AG09309 (cell line): Measurements from ENCODE around the gene FBXO45.
"Not testable (repeated sequence)": the region's sequence is repeated elsewhere in the genome, so short reads cannot be mapped to it uniquely, and the experiment has no call there.

Experiments
- DNase-seq: peaks from one replicate; pipeline ENCODE4 v3.0.0-alpha.2; 2010; ENCODE audit warnings: low read depth
- H3K4me3 ChIP-seq: 2 replicates; pipeline ENCODE4 v1.5.1; 2011; ENCODE audit warnings: mild to moderate bottlenecking, low read depth, low read length, moderate library complexity; ENCODE audit not compliant: control insufficient read depth
- TF ChIP-seq, protein P1 (sequence below): IDR thresholded peaks from 2 replicates; pipeline ENCODE4 v1.5.1; 2011; ENCODE audit warnings: mild to moderate bottlenecking, low read depth, low read length, inconsistent platforms; ENCODE audit not compliant: insufficient read depth, control insufficient read depth; ENCODE audit errors: missing control alignments

Gene FBXO45, protein sequence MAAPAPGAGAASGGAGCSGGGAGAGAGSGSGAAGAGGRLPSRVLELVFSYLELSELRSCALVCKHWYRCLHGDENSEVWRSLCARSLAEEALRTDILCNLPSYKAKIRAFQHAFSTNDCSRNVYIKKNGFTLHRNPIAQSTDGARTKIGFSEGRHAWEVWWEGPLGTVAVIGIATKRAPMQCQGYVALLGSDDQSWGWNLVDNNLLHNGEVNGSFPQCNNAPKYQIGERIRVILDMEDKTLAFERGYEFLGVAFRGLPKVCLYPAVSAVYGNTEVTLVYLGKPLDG

DNA sequence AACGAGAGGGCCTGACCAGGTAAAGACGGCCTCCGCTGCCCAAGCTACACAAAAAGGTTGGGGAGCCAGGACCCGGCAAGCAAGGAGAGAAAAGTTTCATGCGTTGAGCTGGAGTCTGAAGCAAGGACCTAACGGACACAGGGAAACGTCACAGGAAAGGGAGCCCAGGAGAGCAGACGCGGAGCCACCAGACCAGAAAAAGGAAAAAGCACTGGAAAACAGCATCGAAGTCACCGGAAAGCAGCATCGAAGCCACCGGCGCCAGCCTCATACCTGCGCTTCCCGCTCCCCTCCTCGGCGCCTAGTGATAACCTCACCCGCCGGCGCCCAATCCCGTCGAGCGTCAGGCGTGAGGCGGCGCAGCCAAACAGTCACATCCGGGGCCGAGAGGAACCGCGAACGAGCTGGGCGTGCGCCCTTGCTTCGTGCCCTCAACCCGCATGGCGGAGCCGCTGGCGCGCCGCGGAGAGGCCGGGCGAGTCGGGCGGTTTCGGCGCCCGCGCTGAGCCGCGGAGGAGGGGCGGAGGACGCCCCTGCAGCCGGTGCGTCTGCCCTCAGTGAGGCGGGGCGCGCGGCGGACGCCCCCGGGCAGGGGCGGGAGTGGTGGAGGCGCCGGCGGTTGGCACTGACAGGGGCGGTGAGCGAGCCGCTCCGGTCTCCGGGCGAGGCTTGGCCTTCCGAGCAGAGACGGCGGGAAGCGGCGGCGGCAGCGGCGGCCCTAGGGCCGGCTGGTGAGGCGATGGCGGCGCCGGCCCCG is at the start of gene FBXO45, which contains the start of gene WDR53:
Gene FBXO45, plus strand, starts transcription at position 415 of the 757 bp plus-strand sequence. Its CDS starts 325 bp downstream, at position 740.
Gene WDR53, minus strand, starts transcription at position 309 of the 757 bp plus-strand sequence. CDS start 7,079 bp downstream, outside the sequence.
- TF ChIP-seq, protein P1, sequence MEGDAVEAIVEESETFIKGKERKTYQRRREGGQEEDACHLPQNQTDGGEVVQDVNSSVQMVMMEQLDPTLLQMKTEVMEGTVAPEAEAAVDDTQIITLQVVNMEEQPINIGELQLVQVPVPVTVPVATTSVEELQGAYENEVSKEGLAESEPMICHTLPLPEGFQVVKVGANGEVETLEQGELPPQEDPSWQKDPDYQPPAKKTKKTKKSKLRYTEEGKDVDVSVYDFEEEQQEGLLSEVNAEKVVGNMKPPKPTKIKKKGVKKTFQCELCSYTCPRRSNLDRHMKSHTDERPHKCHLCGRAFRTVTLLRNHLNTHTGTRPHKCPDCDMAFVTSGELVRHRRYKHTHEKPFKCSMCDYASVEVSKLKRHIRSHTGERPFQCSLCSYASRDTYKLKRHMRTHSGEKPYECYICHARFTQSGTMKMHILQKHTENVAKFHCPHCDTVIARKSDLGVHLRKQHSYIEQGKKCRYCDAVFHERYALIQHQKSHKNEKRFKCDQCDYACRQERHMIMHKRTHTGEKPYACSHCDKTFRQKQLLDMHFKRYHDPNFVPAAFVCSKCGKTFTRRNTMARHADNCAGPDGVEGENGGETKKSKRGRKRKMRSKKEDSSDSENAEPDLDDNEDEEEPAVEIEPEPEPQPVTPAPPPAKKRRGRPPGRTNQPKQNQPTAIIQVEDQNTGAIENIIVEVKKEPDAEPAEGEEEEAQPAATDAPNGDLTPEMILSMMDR: no peak
- DNase-seq: peak; percentile 68
- H3K4me3 ChIP-seq: peak within 1 kb of the TSS; percentile 87

DNA sequence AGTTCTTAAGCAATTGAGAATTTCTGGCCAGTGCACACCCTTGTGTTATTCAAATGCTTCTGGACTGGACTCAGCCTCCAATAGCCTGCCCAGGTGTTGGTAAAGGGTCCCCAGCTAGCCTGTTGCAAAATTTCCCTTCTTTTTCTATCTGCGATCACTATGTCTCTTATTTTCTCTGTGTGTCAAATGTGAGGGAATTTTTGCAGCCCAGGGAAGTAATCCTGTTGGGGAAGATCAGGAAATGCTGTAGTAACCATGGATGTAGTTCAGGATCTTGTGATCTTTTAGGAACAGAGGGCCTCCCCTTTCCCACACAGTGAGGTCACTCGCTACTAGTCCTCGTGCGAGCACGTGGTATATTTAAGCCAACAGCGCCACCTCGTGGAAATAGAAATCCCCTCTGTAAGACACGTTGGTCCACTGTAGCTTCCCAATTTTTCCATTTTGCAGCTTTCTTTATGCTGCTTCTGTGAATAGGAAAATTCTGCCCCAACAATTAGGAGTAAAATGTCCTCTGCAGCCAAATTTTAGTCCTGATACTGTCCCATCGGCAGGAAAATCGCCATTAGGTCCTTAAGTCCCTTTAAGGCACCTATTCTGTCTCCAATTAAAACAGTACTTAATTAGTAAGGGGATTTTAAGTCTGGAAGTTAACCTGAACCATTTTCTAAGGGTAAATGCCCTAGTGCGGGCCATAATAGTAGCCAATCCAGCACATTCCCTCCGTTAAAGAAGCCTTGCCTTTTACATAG is 49.3 kb upstream of the FBXO45 start:
- no peak for DNase-seq
- TF ChIP-seq, protein P1: peak; percentile 61
- no peak overlapping the region for H3K4me3 ChIP-seq

DNA sequence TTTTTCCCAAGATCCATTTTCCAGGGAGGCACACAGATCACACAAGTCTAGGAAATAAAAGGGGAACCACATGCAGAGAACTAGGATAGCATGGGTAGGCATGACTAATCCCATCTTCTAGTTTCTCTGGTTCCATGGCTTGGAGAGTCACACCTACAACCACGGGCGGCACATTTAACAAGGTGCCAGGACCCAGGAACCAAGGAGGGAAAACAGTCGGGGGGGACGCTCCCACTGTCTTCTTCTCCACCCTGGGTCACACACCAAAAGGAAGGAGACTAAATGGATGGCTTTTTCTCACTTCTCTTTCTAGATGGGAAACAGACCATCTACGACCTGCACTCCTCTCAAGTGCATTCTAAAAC is 48.8 kb upstream of the FBXO45 start:
- TF ChIP-seq, protein P1: no peak
- H3K4me3 ChIP-seq: no peak overlapping the region
- no peak for DNase-seq

DNA sequence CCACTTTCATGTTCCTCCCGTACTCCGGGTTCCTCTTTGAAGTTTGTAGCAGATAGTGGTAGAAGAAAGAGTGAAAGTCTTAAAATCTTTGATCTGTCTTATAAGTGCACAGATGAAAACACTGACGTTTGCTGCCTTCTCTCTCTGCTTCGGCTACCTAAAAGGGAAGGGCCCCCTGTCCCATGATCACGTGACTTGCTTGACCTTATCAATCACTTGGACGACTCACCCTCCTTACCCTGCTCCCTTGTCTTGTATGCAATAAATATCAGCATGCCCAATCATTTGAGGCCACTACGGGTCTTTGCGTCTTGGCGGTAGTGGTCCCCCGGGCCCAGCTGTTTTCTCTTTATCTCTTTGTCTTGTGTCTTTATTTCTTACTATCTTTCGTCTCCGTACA is 47.2 kb upstream of the FBXO45 start:
- DNase-seq, H3K4me3 ChIP-seq: not testable (repeated sequence)

DNA sequence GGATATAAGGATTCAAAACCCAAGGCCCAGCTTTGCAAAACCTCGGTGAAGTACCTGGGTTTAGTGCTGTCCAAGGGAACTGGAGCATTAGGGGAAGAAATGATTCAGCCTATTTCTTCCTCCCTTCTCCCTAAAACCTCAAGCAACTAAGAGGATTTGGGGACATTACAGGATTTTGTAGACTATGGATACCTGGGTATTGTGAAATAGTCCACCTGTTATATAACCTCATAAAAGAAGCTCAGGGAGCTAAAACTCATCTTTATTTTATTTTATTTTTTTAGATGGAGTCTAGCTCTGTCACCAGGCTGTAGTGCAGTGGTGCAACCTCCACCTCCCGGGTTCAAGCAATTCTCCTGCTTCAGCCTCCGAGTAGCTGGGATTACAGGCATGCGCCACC is 44.6 kb upstream of the FBXO45 start:
- DNase-seq: no peak
- TF ChIP-seq, protein P1: no peak
- H3K4me3 ChIP-seq: no peak overlapping the region

DNA sequence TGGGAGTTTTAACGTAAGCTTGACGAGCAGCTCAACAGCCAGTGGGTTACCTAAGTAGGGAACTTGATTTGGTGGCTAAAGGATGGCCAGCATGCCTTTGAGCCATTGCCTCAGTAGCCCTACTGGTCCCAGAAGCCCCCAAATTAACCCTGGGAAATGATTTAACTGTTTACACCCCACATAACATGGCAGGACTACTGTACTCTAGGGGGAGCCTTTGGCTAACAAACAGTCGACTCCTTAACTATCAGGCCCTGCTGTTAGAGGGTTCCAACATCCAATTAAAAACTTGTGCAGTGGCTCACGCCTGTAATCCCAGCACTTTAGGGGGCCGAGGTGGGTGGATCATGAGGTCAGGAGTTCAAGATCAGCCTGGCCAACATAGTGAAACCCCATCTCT is 43.9 kb upstream of the FBXO45 start:
- no peak overlapping the region for H3K4me3 ChIP-seq
- TF ChIP-seq, protein P1: peak; percentile 28
- DNase-seq: no peak
